GM19328 (cell line): ENCODE results near the gene FBLL1.
A peak's percentile ranks its signal among the peaks of the same experiment; 100 is the strongest.
"Not testable (repeated sequence)": the region's sequence is repeated elsewhere in the genome, so short reads cannot be mapped to it uniquely, and the experiment has no call there.

Experiments
- ATAC-seq: cut with Tn5 transposase; IDR thresholded peaks from one replicate; pipeline ENCODE4 v1.9.1; 2021; ENCODE audit warnings: mild to moderate bottlenecking, moderate library complexity; ENCODE audit not compliant: unreplicated experiment

Gene FBLL1

DNA sequence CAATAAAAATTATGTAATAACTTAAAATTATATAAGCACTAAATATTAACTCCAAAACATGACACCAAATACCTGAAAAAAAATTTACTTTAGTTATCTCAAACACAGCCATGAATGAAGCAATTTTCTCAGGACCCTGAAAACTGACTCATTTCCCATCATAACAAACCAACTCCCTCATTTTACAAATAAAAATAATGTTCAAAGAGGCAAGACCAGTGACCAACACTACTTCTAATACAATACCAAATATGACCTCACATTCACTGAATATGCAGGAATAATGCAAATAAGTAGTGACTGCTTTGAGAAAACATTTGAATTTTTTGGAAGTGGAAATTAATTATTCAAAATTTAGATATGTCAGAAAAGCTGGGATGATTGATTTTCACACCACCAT lies 21.6 kb downstream of the FBLL1 start:
- no peak for ATAC-seq

- no peak for ATAC-seq
Measured at GRCh38 chr5:168552146-168552545, 23.0 kb downstream of the FBLL1 start.

DNA sequence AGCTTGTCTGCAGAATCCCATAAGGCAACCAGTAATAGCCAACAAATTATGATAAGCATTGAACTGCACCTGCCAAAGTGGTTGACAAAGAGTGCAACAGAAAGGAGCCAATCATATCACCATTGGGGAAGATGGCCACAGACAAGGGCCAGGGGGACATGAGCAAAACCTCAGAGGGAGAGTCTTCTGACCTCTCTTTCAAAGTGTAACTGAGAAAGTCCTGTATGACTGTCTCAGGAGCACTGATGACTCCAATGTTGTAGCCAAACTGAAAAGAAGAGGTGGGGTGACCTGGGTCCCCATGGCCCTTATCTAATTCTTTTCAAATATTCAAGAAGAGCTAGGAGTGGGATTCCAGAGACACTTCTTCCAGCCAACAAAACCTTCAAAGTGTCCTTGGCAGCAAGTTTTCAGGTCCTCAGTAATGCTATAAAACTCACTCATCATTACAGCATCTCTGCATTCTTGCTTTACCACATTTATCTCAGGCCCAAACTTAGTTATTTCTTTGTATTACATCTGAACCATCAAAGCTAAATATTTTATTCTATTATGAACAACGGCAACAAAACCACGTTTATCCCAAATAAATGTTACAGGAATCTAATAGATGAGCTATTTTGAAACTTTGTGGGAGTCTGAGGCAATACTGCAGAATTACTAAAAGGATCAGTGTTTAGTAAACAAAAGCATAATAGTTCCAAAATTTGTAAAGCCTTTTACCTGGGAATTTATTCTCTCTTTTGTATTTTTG lies 24.4 kb downstream of the FBLL1 start:
- no peak for ATAC-seq

DNA sequence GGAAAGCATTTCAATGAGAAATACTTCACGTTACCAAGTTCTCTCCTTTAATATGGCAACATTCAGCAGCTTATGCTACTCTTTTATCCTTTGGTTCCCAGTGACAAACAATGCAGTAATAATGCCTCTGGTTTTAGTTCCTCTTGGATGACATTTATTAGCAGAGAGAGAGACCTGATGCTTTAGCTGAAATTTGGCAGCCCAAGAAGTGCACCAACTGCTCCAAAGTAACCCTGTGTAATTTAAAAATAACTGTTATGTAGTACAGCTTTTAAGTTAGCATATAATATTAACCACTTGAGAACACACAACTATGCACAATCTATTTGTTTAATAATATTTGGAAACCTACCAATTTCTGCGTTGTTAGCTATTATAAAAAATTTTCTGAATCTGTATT lies 28.3 kb downstream of the FBLL1 start:
- no peak for ATAC-seq

GRCh38 chr5:168562279-168562678 lies 33.2 kb downstream of the FBLL1 start:
- ATAC-seq, result no peak

- no peak for ATAC-seq
Measured at GRCh38 chr5:168563959-168564358, 34.9 kb downstream of the FBLL1 start.

GRCh38 chr5:168568738-168569137 lies 39.6 kb downstream of the FBLL1 start:
- no peak for ATAC-seq

DNA sequence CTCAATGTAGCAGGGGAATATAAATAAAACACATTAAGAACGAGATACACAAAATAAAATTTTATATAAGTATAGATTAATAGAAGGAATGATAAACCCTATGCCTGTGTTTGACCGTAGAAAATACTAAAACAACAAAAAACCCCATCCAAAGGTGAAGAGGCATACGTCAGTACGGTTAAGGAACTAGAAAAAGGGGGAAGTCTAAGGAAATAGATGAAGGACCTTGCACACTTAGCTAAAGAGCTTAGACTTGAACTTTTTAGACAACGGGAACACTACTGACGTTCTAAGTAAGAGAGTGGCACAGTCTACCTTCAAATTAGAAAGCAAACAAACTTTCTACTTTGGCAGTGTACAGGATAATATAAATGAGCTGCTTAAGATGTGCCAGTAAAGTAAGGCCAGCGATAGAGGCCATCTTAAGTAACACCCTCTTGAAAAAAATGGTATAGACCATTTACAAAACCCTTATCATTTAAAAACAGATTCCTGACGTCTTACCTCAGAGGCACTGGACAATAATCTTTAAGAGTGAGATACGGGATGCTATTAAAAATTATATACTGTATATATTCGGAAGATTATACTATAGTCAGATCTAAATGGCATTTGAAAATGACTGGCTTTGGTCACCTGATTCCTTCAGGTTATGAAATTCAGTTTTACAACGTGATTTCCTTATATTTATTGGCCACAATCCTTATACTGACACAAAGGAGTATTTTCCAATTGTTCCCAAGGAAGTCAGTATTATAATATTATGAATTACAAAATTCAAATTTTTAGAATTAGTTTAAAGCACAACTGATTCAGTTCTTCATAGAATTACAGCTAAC lies 41.6 kb downstream of the FBLL1 start:
- no peak for ATAC-seq

- not testable (repeated sequence) for ATAC-seq
Measured at GRCh38 chr5:168573663-168574062, 44.6 kb downstream of the FBLL1 start.

GRCh38 chr5:168574156-168574555 lies 45.1 kb downstream of the FBLL1 start:
- ATAC-seq, result not testable (repeated sequence)

DNA sequence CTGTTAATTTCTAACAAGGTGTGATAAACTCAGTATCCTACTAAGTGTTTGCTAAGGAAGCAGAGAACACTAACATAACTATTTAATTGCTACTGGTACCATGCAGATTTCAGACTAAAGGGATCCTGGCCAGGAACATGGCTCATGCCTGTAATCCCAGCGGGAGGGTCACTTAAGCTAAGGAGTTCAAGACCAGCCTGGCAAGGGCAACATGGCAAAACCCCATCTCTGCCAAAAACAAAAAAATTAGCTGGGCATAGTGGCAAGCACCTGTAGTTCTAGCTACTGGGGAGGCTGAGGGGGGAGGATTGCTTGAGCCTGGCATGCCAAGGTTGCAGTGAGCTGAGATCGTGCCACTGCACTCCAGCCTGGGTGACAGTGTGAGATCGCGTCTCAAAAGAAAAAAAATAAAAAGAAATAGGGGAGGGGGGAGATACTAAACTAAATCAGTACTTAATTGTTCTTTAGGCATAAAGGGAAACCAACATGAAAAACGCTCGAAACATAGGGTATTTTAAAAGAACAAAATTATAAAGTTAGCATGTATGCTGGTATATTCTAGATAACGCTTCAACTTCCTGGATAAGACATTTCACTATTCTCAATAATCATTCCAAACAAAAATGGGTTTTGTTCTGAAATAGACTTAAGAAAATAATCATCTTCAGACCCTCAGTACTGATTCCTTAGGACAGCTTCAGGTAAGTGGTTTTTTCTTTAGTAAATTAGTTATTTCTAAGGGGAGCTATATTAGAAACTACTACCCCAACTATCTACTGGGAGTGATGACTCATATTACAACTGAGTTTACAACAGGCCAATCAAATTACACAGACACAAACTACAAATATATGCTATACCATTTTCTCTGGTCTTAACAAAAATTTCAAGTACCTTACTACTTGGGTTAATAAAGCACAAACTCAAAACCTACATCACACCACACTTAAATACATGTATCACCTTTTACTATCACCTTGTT lies 46.6 kb downstream of the FBLL1 start:
- ATAC-seq, result no peak

DNA sequence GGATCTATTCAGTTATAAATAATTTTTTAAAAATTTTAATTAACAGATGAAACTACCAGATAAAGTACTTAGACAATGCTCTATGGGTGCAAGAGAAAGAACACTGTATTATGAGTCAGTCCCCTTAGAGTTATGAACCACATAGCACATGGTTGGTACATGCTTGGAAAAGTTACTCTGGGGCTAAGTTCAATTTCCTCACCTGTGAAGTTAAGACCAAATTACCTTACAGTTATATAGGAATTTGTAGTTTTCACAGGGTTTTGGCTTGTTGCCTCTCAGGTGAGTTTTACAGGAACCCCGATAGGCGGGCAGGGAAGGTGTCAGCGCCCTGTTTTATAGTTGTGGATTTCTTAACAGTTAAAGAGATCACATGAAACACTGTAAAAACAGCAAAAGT lies 48.9 kb downstream of the FBLL1 start:
- ATAC-seq, result no peak

DNA sequence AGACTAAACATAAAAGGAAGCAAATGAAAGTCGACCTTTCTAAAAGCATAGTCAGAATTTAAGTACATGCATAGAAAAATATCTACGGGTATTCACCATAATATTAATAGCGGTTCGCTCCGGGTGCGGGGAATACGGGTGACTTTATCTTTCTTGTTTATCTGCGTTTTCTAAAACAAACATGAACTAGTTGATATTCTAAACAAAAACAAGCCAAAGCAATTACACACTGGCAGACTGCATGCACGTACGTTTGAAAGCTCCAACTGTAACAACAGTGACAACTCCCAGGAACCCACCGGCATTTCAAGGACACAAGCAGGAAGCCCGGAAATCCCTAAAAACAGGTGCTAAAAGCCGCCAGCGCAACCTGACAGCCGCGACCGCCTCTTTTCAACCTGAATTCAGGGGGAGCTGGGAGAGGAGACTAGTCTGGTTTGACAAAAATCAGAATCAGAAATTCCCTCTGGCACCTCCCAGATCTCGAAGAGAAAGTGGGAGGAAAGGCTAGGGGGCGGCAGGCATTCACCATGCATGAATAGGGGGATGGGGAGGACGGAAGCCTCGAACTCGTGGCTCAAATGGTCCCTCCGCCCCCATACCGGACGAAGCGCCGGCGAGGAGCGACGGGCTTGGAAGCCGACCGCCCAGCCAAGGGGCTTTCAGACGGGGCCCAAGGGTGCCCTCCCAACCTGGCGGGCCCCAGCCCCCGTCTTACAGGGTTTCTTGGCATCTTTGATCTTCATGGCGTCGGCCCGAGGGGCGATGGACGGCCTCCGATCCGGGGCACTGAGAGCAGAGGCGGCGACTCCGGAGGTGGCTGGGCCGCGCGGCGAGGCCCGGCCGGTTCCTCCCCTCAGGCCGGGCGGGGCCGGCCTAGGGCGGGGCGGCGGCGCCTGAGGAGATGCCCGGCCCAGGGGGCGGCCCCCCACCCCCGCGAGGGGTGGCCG lies 49.7 kb downstream of the FBLL1 start, which contains the start of gene PANK3:
Gene PANK3, minus strand, starts transcription at position 831 of the 950 bp plus-strand sequence. Its CDS starts 85 bp downstream, at position 746.
- ATAC-seq, result peak; percentile 57

DNA sequence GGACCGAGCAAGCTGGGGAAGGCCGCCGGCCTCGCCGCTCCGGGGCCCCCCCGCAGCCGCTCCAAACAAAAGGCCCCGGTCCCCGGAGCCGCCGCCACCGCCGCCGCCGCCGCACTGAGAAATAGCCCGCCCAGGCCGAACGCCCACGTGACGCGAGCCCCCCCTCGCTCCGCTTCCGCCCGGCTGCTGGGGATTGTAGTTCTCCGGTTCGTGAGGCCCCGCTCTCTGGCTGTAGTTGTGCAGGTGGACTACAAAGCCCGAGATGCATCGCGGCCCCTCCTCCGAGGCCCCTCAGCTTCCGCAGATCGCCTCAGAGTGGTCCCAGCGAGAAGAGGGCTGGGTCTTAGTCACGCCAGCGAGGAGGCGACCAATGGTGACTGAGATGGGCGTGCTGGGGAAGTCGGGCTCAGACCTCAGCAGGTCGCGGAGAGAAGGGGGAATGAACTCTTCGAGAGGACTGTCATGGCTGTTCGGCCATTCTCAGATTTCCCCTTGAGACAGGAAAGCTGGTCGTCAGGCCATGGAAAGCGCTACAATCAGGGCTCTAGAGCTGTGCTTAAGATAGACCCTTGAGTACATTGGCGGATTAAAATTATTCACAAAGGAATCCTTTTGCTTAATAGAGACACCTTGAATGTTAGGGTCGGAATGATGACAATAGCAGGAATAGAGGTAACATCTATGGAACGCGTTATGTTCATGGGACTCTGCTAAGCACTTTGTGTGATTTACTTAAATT lies 50.6 kb downstream of the FBLL1 start:
- ATAC-seq, result peak; percentile 91

GRCh38 chr5:168580227-168580508 lies 51.1 kb downstream of the FBLL1 start:
- ATAC-seq, result no peak
